IMR-90 (cell line): ENCODE data around the gene TSGA10IP. TPM values are rescaled to one million over a fixed set of nuclear protein-coding genes. Genes with fewer than 3 reads are reported as not detected.
A peak's percentile ranks its signal among the peaks of the same experiment; 100 is the strongest.

Experiments
- ATAC-seq: fragments of 200-7000 bp; cut with Tn5 transposase; 2 replicates; pipeline ENCODE4 v1.9.1; 2020; ENCODE audit warnings: low read depth, mild to moderate bottlenecking, moderate library complexity
- BruUV-seq: library from RNA; stranded (reverse); fragments of 400-500 nt; replicated peaks from 2 replicates; lab custom pipeline; 2021; lab: Mats Ljungman, UMichigan
- CTCF ChIA-PET: fragments of 300-600 bp; formaldehyde crosslinking; extraction: SDS; loops from one replicate; lab custom pipeline; 2021; ENCODE audit warnings: antibody characterized with exemption; lab: Yijun Ruan, JAX
- POLR2A ChIA-PET: fragments of 300-600 bp; sonication (Branson Sonifier 250); formaldehyde crosslinking; loops from one replicate; lab custom pipeline; 2022; ENCODE audit warnings: antibody characterized with exemption; ENCODE audit not compliant: unreplicated experiment; lab: Charles Lee
- DNase-seq: peaks from one replicate; pipeline ENCODE4 v3.0.0; 2013
- H2AFZ ChIP-seq: replicated peaks from 2 replicates; pipeline ENCODE3; 2013; ENCODE audit warnings: low read length, mild to moderate bottlenecking; ENCODE audit not compliant: poor library complexity
- H2AK5ac ChIP-seq: 2 replicates; pipeline ENCODE4 v1.6.1; 2013; ENCODE audit warnings: low read depth, low read length, inconsistent platforms
- H2AK9ac ChIP-seq: replicated peaks from 2 replicates; pipeline ENCODE3; 2013; ENCODE audit warnings: mild to moderate bottlenecking, low read depth, low read length, moderate library complexity; ENCODE audit not compliant: poor library complexity
- H2BK120ac ChIP-seq: 2 replicates; pipeline ENCODE4 v1.6.1; 2013; ENCODE audit warnings: low read depth, low read length, inconsistent platforms
- H2BK15ac ChIP-seq: 3 replicates; pipeline ENCODE4 v1.6.1; 2013; ENCODE audit warnings: low read depth, low read length, inconsistent platforms
- H2BK20ac ChIP-seq: 2 replicates; pipeline ENCODE4 v1.6.1; 2013; ENCODE audit warnings: low read depth, mild to moderate bottlenecking, inconsistent platforms, low read length, moderate library complexity
- H2BK5ac ChIP-seq: 2 replicates; pipeline ENCODE4 v1.6.1; 2013; ENCODE audit warnings: mild to moderate bottlenecking, low read depth, low read length, inconsistent platforms; ENCODE audit not compliant: poor library complexity, severe bottlenecking
- H3K14ac ChIP-seq: replicated peaks from 2 replicates; pipeline ENCODE4 v1.6.1; 2013; ENCODE audit warnings: low read depth, low read length, inconsistent platforms
- H3K18ac ChIP-seq: 2 replicates; pipeline ENCODE4 v1.6.1; 2013; ENCODE audit warnings: low read depth, low read length, control low read depth
- H3K23ac ChIP-seq: 2 replicates; pipeline ENCODE4 v1.6.1; 2013; ENCODE audit warnings: low read depth, low read length, inconsistent platforms
- H3K27ac ChIP-seq: 2 replicates; pipeline ENCODE4 v1.5.1; 2013; ENCODE audit warnings: mild to moderate bottlenecking, control low read depth, low read length; ENCODE audit not compliant: insufficient read depth
- H3K27me3 ChIP-seq: 2 replicates; pipeline ENCODE4 v1.6.1; 2013; ENCODE audit warnings: low read length; ENCODE audit not compliant: control insufficient read depth, insufficient read depth
- H3K36me3 ChIP-seq: 2 replicates; pipeline ENCODE4 v1.6.1; 2013; ENCODE audit warnings: low read length, mixed read lengths; ENCODE audit not compliant: control insufficient read depth, insufficient read depth
- H3K4ac ChIP-seq: 2 replicates; pipeline ENCODE4 v1.6.1; 2013; ENCODE audit warnings: low read depth, low read length, inconsistent platforms
- H3K4me1 ChIP-seq: 2 replicates; pipeline ENCODE4 v1.6.1; 2013; ENCODE audit warnings: low read length, mixed read lengths; ENCODE audit not compliant: control insufficient read depth, insufficient read depth
- H3K4me2 ChIP-seq: 2 replicates; pipeline ENCODE4 v1.6.1; 2013; ENCODE audit warnings: low read depth, mild to moderate bottlenecking, control low read depth, low read length, moderate library complexity
- H3K4me3 ChIP-seq: 2 replicates; pipeline ENCODE4 v1.5.1; 2013; ENCODE audit warnings: low read depth, mild to moderate bottlenecking, control low read depth, low read length, moderate library complexity; ENCODE audit not compliant: insufficient read depth
- H3K56ac ChIP-seq: 2 replicates; pipeline ENCODE4 v1.6.1; 2013; ENCODE audit warnings: low read length, inconsistent platforms; ENCODE audit not compliant: insufficient read depth; ENCODE audit errors: extremely low read depth
- H3K79me1 ChIP-seq, 2 experiments: 2 replicates each; pipeline ENCODE4 v1.6.1; 2013; ENCODE audit warnings: low read length in 2 of 2, inconsistent platforms in 1 of 2, low read depth in 1 of 2
- H3K9ac ChIP-seq: 2 replicates; pipeline ENCODE4 v1.6.1; 2013; ENCODE audit warnings: low read depth, low read length, control low read depth
- H3K9me1 ChIP-seq: 2 replicates; pipeline ENCODE4 v1.6.1; 2013; ENCODE audit warnings: low read length, inconsistent platforms; ENCODE audit not compliant: insufficient read depth
- H3K9me3 ChIP-seq: 2 replicates; pipeline ENCODE4 v1.6.1; 2013; ENCODE audit warnings: low read length; ENCODE audit not compliant: control insufficient read depth, insufficient read depth
- H4K20me1 ChIP-seq: 2 replicates; pipeline ENCODE4 v1.6.1; 2013; ENCODE audit warnings: low read length, inconsistent platforms; ENCODE audit not compliant: insufficient read depth
- H4K5ac ChIP-seq: 2 replicates; pipeline ENCODE4 v1.6.1; 2013; ENCODE audit warnings: mild to moderate bottlenecking, low read depth, low read length, control low read depth
- H4K8ac ChIP-seq, 2 experiments: 2 replicates each; pipeline ENCODE4 v1.6.1; 2013; ENCODE audit warnings: low read depth in 2 of 2, low read length in 2 of 2, control low read depth in 1 of 2, inconsistent platforms in 1 of 2
- H4K91ac ChIP-seq: 2 replicates; pipeline ENCODE4 v1.6.1; 2013; ENCODE audit warnings: low read depth, low read length, inconsistent platforms; ENCODE audit not compliant: insufficient read depth
- CEBPB ChIP-seq: IDR thresholded peaks from 2 replicates; pipeline ENCODE4 v1.6.1; 2012; ENCODE audit warnings: low read depth, low read length, improper control_type of control experiment
- MAZ ChIP-seq: IDR thresholded peaks from 2 replicates; pipeline ENCODE4 v1.6.1; 2012; ENCODE audit warnings: low read depth, mild to moderate bottlenecking, low read length, improper control_type of control experiment, moderate library complexity, borderline replicate concordance
- NFE2L2 ChIP-seq: fragments of 150-350 bp; IDR thresholded peaks from 2 replicates; pipeline ENCODE4 v1.6.1; 2016; ENCODE audit warnings: low read depth, mild to moderate bottlenecking, low read length
- WGBS, 2 experiments: methylation state at CpG; one replicate each; pipeline versions ENCODE4 v1.1.5 to v1.1.7; 2013; ENCODE audit warnings: missing lambda C conversion rate in 2 of 2; ENCODE audit not compliant: insufficient read length in 1 of 2; ENCODE audit errors: extremely low coverage in 2 of 2; 5-methylcytosine and 5-hydroxymethylcytosine counted together
- dilution Hi-C: fragments of 300-500 bp; cut with HindIII; formaldehyde crosslinking; loops from one replicate; pipeline ENCODE4 v1.14.3; 2018; ENCODE audit warnings: low sequenced_read_pairs; ENCODE audit not compliant: unreplicated experiment
- in situ Hi-C: fragments of 300-500 bp; cut with MboI; formaldehyde crosslinking; loops from 3 replicates; pipeline ENCODE4 v1.14.3; 2019; ENCODE audit warnings: low sequenced_read_pairs, inconsistent platforms, mixed read lengths
- intact Hi-C: fragments of 100-400 bp; cut with micrococcal nuclease; formaldehyde crosslinking; loops from 2 replicates; pipeline ENCODE4 v1.10.0; 2022
- polyA plus RNA-seq, 3 experiments: library from polyadenylated mRNA; depleted of rRNA; stranded (reverse); fragments of >200 nt; gene quantifications; 2 replicates each; pipeline ENCODE4 v1.2.3, GENCODE V29; 2012; ENCODE audit warnings: low replicate concordance in 1 of 3
- total RNA-seq: library from RNA; depleted of rRNA; stranded (reverse); fragments of >200 nt; gene quantifications from 2 replicates; pipeline ENCODE4 v1.2.3, GENCODE V29; 2012

TSGA10IP gene
- total and polyA plus RNA-seq, 2 of the 4 experiments (the other 2 are of a cell fraction) = 0.21 TPM; not detected in 1

DNA sequence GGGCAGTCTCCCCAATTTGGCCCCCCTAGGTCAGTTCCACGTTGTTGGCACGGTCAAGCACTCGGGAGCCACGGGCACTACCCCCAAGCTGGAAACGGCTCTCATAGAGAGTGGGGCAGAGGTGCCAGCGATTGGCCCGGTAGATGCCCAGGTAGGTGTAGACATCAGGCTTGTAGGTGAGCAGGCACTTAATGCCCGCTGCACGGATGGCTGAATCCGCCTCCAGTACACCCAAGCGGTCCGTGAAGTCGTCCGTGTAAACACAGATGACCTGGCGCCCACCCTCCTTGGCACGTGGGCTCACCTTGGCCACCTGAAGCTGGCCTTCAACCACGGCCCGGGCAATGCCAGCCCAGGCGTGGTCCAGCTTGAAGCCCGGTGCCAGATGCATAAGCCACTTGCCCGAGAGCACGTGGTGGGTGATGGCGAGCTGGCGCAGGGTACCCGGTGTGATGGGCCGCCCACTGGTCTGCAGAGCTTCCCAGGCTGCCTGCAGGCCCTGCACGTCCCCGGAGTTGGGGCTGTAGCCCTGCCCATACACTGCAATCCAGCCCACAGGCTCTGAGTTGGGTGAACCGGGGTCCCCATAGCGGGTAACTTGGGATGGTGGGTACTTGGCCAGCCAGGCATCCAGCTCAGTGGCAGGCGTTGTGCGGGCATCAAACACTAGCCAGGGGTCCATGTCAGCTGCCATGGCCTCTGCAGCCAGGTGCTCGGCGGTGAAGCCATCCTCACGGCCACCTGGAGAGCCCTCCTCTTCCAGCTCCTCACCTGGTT is 27.7 kb upstream of the TSGA10IP start:
- dilution Hi-C loops (no loop called here), in situ Hi-C loops (no loop called here), intact Hi-C loops (loop anchor here (5.0 kb wide), 1 partner anchor 45 kb away; the partner anchor contains the start of gene SART1)
- Histone ChIP-seq H3K27me3 (no peaks in the 10 kb centered on the region), H3K4me2 (peak overlapping the region; percentile 96), H3K9ac (peak overlapping the region; percentile 100), H2BK120ac (peak overlapping the region; percentile 100), H3K79me1 (peaks cover 19 to 66% of the 10 kb centered on the region in 2 experiments), H3K4ac (peak overlapping the region; percentile 98), H4K20me1 (peaks cover 11% of the 10 kb centered on the region), H3K56ac (peak overlapping the region; percentile 93; the same call in 1 of the 2 replicates), H2BK15ac (peak overlapping the region; percentile 56), H3K14ac (peak overlapping the region; percentile 95), H2AK9ac (peak overlapping the region; percentile 100), H3K4me1 (peaks cover 50% of the 10 kb centered on the region), H3K4me3 (peak overlapping the region; percentile 100), H2BK5ac (peak overlapping the region; percentile 96), H4K5ac (peak overlapping the region; percentile 99), H3K9me1 (peaks cover 35% of the 10 kb centered on the region), H2AFZ (peak overlapping the region; percentile 16), H3K18ac (peak overlapping the region; percentile 99), H3K36me3 (peaks cover 28% of the 10 kb centered on the region), H3K27ac (peak overlapping the region; percentile 82), H4K91ac (peak overlapping the region; percentile 97), H4K8ac (peak overlapping the region; percentile 64 to 97), H2AK5ac (peak overlapping the region; percentile 99), H2BK20ac (peak overlapping the region; percentile 79), H3K9me3 (no peaks in the 10 kb centered on the region), H3K23ac (peak overlapping the region; percentile 97)
- POLR2A ChIA-PET = interaction anchor here (0.7 to 1.4 kb wide), 2 partner anchors 11 to 27 kb away, joined by 3 to 7 read pairs; partner anchors contain the start of gene CCDC85B
- DNase-seq = no peak
- CTCF ChIA-PET = interaction anchor here (1.1 kb wide), 1 partner anchor 28 kb away, joined by 3 read pairs; no protein-coding TSS in a partner anchor
- 92% methylated on average over 16 of the region's 35 CpGs; no CpG with 5 or more reads in 1 of the 2 experiments for WGBS, 2 experiments
- ATAC-seq = no peak
- BruUV-seq = no TSS peak
- TF ChIP-seq CEBPB = no peak
- 0 out of 2 replicates have a peak, but pooled peaks have one; percentile 5 for TF ChIP-seq MAZ
- no peak for TF ChIP-seq NFE2L2
